GM18505 (cell line): Measurements from ENCODE around the gene NEDD9.

Source experiments
- ATAC-seq: cut with Tn5 transposase; IDR thresholded peaks from one replicate; pipeline ENCODE4 v1.9.1; 2021; ENCODE audit not compliant: unreplicated experiment
- POLR2A ChIP-seq: IDR thresholded peaks from 4 replicates; pipeline ENCODE4 v1.6.1; 2011; ENCODE audit warnings: borderline replicate concordance; ENCODE audit not compliant: insufficient read depth, insufficient read length; ENCODE audit errors: extremely low read depth

Gene NEDD9

GRCh38 chr6:11203306-11204004 is 29.0 kb downstream of the NEDD9 start:
- ATAC-seq, result no peak
- TF ChIP-seq POLR2A, result no peak

GRCh38 chr6:11202513-11203305 is 29.8 kb downstream of the NEDD9 start:
- TF ChIP-seq POLR2A, result no peak
- ATAC-seq, result no peak

- no peak for ATAC-seq
- TF ChIP-seq POLR2A, result no peak
Observed at GRCh38 chr6:11201772-11202512, 30.5 kb downstream of the NEDD9 start.

- no peak for TF ChIP-seq POLR2A
Observed at GRCh38 chr6:11201015-11201414, 31.5 kb downstream of the NEDD9 start.

GRCh38 chr6:11200356-11200755 is 32.1 kb downstream of the NEDD9 start:
- TF ChIP-seq POLR2A, result no peak
- no peak for ATAC-seq

More at GRCh38 chr6:11201015-11201414, 31.5 kb downstream of the NEDD9 start:
- ATAC-seq, result no peak

GRCh38 chr6:11198663-11199603 is 33.5 kb downstream of the NEDD9 start:
- ATAC-seq, result no peak
- TF ChIP-seq POLR2A, result no peak

GRCh38 chr6:11197850-11198249 is 34.6 kb downstream of the NEDD9 start:
- ATAC-seq, result no peak

GRCh38 chr6:11197175-11197536 is 35.3 kb downstream of the NEDD9 start:
- no peak for ATAC-seq

More at GRCh38 chr6:11197850-11198249, 34.6 kb downstream of the NEDD9 start:
- no peak for TF ChIP-seq POLR2A

GRCh38 chr6:11196511-11197174 is 35.8 kb downstream of the NEDD9 start:
- no peak for ATAC-seq
- TF ChIP-seq POLR2A, result no peak

More at GRCh38 chr6:11197175-11197536, 35.3 kb downstream of the NEDD9 start:
- TF ChIP-seq POLR2A, result no peak

GRCh38 chr6:11194356-11195218 is 37.9 kb downstream of the NEDD9 start:
- no peak for TF ChIP-seq POLR2A

GRCh38 chr6:11193434-11193833 is 39.0 kb downstream of the NEDD9 start:
- ATAC-seq, result no peak

More at GRCh38 chr6:11194356-11195218, 37.9 kb downstream of the NEDD9 start:
- ATAC-seq, result no peak

More at GRCh38 chr6:11193434-11193833, 39.0 kb downstream of the NEDD9 start:
- no peak for TF ChIP-seq POLR2A
